GM19438 (cell line): Measurements from ENCODE around the gene HEXA.
"Not testable (repeated sequence)": the region's sequence is repeated elsewhere in the genome, so short reads cannot be mapped to it uniquely, and the experiment has no call there.

Experiments used
- ATAC-seq: cut with Tn5 transposase; IDR thresholded peaks from one replicate; pipeline ENCODE4 v1.9.1; 2021; ENCODE audit warnings: low read depth; ENCODE audit not compliant: unreplicated experiment

Gene HEXA

DNA sequence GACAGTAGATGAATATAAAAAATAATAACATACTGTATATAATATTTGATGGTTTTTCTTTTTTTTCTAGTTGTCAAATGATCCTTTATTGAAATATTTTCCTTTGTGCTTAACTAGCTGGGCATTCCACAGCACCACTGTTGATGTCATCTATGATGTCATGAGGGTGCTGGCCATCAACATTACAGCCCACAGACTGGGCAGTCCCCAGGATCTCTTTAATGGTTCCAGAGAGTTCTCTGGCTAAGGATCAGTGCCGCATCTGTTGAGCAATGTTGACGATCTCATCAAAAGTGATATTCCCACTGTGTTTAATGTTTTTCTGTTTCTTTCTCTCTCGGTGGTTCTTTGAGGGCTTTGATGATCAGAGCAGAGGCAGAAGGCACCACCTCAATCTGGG lies 3.3 kb upstream of the HEXA start:
- ATAC-seq, result not testable (repeated sequence)

DNA sequence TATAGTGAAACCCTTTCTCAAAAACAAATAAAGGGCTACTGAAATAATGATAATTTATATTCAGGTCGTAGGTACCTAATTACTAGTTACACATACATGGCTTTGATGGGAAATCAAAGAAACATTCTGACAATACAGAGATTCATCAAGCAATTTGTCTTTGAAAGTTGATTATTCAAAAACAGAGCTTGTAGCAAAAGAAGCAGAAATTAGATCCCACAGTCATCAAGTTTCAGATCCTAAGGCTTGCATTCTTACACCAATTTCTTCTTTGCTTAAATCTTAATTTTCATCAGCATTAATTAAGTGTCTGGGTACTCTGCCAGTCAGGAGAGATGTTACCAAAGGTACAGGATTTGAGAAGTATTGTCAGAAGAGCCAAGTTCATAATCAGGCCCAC lies 1.5 kb upstream of the HEXA start:
- ATAC-seq, result no peak

DNA sequence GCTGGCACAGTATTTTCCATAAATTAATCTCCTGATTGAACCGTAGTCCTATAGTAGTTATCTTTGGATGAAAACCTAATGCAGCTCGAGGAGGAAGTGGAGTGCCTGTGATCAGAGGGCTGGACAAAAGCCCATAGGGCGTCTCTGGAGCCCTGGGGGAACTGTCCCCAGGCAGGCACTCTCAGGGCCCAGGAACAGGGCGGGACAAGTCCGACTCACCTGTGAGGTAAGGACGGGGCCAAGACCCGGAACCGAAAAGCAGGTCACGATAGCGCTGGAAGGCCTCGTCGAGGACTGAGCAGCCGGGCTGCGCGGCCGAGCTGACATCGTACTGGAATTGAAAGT lies 341 bp downstream of the HEXA start:
- ATAC-seq, result peak; percentile 29

DNA sequence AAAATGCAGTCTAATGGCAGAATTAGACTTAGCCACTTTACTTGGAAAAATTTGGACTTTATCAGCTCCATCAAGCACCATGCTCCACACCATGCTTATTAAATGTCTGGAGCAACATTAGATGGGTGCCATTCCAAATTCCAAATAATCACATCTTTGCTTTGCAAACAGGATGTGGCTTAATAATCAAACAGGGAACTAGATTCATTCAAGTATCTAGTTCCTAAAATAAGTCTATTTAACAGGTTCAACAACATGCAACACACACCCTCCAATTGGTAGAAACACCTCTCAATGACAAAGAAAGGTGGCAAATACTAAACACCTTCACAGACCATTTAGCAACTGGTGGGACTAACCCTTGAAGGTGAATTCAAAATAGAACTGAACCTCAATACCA lies 3.5 kb downstream of the HEXA start:
- ATAC-seq, result no peak

DNA sequence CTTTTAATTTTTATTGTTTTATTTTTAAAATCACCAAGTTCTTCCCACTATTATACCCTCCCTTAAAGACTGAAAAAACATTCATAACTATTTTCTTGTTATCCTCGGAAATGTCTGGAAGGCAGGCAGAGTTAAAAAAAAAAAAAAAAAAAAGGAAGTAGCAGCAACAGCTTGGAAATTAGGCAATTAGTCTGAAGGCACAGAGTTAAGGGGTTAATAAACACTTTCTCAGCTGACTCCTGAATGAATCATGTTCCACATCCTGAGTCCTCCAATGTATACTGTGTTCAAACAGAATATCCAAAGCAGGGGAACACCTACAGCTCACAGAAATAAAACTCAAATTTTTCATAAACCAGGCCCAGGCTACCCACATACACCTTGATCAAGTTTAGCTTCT lies 5.8 kb downstream of the HEXA start:
- no peak for ATAC-seq

DNA sequence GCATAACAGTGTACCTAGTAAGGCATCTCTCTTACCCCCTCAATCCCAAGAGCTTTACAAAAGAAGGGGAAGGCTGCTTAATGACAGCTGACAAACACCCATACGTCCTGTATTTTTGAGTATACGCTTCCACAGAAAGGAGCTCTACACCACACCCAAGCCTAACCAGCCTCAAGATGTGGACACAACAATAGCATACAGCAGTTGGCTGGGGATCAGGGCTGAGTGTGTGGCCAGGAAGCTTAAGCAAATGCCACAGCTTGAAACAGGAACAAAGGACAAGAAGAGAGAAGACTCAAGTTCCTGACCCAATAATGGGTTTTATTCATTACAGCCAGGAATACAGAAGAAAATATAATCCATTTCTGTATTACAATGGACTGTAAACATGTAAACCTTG lies 6.9 kb downstream of the HEXA start:
- ATAC-seq, result no peak

DNA sequence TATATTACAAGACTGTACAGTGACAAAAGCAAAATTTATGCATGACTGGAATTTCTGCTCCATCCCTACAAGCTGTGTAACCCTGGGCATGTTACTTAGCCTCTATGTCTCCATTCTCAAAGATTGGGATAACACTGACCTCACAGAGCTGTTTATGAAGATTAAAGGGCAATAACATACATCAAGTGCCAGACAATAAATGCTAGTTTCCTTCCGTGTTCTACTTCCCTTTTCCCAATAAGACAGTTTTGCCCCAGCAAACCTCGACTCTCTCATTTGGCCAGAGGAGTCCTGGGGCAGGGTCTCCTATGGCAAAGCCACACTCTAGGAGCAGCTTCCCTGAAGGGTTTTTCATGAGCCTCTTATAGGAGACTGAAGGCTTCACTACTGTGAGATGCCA lies 7.5 kb downstream of the HEXA start:
- ATAC-seq, result no peak

DNA sequence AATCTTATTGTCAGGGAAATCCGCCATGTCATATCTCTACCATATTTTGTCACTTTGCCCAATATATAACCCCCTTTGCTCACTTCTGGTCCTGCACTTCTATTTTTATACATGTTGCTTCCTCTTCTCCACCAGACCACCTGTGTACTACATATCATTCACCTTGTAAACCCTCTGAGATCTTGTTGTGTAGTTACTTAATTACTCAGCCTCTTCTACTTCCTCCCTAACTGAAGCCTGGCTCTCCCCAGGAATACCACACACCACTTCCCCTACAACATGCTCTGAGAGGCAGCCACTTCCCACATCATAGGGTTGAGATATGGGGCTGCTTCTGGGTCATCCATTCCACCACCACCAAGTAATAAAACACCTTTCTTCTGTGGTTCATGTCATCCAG lies 10.0 kb downstream of the HEXA start:
- peak; percentile 97 for ATAC-seq

DNA sequence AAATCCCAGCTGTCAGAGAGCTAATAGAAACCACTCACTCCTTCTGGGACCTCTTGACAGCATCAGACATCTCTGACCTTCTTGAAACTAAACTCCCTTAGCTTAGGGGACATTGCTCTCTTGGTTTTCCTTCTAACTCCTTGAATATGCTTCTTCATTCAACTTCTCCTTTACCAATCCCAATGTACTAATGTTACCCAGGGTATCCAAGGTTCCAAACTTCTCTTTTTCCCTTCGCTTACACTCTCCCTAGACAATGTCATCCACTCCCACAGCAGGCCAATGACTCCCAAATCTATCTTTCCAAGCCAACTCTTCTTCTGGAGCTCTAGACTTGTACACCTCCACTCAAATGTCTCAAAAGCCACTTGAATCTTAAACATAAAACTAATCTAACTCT lies 14.6 kb downstream of the HEXA start:
- no peak for ATAC-seq

DNA sequence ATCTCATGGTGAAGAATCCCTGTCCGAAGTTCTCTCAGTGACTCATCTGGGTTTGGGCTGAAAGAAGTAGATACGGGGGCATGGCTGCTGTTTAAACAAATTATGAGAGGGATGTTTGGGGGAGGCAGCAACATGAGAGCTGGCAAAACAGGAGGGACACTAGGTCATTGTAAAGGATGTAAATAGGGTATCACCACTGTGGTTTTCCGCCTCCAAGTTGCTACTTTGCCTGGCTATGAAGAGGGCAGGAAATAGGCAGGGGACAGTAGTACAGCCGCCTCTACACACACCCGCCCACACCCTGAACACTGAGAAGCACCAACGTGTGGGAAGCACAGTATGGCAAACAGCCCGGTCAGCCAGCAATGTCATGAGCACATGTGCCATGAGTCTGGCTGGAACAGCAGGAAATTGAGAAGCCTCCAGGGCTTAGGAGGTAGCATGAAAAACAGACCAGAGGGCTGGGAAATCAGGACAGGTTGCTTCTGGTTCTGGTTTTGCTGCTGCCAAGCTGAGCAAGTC lies 17.1 kb downstream of the HEXA start:
- ATAC-seq, result no peak

DNA sequence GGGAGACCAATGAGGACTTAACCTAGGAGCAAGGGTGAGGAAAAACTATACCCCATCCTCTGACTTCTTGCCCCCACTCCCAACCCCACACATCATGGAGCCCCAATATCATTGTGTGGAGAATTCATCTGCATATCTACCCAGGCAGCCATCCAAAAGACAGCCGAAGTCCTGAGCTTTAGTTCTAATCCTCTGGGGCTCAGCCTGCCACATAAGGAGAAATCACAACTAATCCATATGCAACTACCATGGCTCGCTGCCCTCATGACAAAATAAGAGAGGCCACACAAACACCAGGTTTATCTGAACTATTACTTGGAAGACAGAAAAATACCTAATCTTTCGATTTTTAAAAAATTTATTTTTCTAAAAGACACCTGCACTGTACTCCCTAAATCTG lies 17.7 kb downstream of the HEXA start:
- ATAC-seq, result no peak

DNA sequence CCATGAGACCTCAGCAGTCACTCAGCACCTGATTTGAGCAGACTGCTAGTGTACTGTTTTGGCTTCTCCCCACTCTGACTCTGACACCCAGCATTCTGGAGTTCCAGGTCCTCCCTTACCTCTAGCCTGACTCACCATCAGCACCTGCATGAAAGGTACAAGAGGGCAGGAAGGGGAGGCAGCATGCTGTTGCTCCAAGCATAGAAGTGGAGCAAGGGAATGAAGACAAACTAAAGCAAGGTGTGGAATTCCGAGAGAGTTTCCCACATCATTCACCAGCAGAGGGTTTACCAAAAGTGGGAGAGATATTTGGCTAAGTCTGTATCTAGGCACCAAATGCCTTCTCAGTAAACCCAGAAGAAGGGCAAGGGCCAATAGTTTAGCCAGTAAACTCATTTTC lies 21.3 kb downstream of the HEXA start:
- no peak for ATAC-seq

DNA sequence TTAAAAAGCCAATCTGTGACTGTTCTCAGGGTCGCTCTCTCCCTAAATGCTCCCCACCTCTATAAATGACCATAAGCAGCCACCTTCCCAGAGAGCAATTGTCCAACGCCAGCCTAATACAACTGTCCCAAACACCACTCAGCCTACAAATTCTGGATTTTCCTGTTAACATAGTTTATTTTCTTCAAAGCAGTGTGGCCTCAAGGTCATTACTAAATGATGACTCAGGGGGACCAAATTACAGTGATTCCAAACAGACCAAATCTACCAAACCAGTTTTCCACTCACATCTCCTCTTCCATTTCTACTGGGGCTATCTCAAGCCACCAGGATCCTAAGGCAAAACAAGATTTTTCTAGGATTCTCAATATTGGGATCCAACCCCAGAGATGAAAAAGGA lies 22.5 kb downstream of the HEXA start:
- no peak for ATAC-seq

DNA sequence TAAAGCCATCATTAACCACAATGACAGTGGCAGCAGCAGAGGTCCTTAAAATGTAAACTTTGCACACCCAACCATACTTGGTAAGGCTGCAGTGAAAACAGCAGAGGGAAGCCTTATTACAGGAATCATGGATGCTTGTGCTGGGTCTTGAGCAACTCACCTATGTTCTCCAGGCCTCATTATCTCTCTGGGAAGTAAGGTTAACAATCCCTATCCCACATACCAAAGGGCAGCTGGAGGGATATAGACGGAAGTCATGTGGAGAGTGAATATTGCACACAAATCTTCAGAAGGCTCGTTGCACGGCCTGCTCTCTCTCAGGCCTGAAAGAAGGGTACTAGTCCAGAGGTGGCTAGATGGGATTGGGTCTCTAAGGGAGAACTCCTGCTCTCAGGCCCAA lies 30.0 kb downstream of the HEXA start:
- no peak for ATAC-seq

DNA sequence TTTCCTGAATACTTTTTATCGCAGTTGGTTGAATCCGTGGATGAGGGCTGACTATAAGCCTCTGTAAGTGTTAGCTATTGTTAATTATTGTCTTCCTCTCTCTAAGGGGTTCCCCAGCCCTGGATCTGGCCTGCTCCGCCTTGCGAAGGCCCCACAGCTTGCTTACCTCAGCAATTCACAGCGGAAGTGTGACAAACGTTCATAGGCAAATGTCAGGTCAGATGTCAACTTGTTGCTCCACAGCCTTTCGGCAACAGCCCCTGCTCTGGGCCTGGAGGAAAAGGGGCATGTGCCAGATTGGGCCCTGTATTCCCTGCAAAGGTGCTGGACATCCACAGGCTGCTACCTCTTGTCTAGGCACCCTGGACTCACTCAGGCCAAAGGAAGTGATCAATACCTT lies 30.5 kb downstream of the HEXA start:
- ATAC-seq, result no peak

DNA sequence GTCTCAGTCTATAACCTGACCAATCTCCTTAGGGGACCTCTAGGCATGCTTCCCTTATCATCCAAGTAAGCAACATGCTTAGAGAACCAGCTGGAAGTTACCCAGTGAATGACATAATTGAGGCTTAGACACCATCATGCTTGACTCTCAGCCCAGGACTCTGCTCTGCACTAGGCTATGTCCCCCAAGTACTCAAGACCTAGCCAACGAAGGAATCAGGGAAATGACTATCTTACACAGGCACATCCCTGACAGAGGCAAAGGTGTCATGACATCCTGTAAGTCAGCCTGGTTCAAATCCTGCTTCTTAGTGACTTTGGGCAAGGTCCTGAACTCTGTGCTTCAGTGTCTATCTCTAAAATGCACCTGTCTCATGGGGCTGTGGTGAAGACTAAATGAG lies 31.2 kb downstream of the HEXA start:
- no peak for ATAC-seq

DNA sequence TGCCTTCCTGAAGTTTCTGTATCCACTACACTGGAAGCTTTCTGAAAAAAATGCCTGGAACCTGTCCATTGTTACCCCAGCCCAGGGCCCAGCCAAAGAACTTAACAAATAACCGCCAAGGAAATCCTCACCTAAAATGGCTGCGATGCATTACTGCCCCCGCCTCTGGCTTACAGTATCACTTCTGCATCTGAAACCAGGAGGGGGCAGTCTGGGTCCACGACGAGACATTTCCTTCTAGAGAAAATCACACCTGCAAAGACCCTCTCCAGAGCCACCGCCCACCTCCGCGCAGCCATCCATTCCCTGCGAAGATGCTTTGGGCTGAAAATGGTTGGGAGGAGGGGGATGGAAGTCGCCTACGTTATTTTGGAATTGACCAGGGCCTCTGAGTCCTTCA lies 33.4 kb downstream of the HEXA start:
- ATAC-seq, result no peak

DNA sequence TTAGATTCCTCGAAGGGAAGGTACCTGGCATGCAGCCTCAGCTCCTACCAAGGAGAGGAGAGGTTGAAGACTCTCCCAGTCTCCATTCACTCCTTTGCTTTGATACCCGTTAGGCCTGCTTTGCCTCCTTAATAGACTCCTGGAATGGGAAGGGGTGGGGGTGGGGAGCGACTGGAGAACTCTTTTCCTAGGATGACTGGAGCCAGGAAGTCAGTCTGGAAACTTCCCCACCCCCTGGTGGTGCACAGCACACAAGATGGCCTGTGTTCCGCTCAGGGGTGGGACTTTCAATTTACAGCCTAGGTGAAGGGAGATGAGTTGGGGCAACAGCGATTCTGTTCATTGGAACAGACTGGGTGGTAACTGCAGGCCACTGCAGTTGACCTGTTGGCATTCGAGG lies 34.5 kb downstream of the HEXA start:
- ATAC-seq, result no peak

DNA sequence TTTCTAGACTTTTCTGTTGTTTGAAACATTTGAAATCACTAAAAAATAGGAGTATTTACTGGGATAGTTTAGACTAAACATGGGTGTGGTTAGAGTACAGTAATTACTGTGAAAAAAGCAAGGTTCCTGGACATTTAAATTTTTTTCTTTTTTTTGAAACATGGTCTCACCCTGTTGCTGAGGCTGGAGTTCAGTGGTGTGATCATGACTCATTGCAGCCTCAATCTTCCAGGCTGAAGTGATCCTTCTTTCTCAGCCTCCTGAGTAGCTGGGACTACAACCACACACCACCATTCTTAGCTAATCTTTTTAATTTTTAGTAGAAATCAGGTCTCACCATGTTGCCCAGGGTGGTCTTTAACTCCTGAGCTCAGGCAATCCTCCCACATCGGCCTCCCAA lies 35.4 kb downstream of the HEXA start:
- ATAC-seq, result no peak

DNA sequence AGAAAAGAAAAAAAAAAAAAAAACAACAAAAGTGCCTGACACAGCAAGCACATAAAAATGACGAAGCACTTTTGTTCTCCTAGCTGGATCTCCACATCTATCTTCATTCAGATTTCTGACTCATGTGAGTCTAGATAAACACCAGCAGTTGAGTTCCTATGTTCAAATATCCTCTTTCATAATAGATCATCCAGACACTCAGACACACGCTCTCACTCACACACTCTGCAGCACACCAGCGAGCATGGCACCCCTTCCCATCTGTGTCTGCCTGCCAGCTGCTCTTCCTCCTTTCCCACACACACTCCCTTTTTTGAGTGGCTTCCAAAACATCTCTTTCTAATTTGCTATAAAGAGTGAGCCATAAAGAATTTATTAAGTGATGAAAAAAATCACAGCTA lies 36.0 kb downstream of the HEXA start:
- no peak for ATAC-seq

DNA sequence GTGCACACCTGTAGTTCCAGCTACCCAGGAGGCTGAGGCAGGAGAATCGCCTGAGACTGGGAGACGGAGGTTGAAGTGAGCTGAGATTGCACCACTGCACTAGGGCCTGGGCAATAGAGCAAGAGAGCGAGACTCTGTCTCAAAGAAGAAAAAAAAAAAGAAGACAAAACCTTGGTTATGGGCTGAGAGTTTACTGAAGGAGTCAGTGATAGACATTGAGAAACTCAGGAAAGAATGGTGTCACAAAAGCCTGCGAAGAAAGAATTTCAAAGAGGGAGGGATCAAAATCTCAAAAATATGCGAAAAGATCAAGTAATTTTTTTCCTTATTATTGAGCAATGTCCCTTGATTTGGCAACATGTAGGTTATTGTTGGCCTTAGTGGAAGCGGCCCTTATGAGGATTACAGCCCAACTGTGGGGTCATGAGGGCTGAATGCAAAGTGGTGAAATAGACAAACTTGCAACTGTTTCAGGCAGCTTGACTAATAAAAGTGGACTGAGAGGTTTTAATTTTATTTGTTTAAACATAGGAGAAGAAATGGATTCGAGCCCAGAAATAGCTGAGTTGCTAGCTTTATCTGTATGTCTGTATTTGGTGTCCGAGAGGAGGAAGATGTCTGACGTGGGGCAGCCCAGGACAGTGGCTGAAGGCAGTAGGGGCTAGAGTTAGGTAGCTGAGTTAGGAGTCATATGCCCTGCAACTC lies 37.0 kb downstream of the HEXA start:
- no peak for ATAC-seq

DNA sequence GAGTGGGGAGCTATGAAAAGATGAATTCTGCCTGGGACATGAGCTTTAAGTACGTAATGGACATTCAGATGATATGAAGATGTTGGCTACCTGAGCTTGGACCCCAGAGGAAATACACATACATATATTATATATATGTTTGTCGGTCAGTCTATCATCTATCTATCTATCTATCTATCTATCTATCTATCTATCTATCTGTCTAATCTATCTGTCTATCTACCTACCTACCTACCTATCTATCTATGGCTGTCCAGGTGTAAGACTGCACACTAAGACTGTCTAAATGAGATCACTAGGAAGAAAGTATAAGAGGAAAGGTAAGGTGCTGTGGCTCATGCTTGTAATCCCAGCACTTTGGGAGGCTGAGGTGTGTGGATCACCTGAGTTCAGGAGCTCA lies 37.7 kb downstream of the HEXA start:
- ATAC-seq, result no peak

DNA sequence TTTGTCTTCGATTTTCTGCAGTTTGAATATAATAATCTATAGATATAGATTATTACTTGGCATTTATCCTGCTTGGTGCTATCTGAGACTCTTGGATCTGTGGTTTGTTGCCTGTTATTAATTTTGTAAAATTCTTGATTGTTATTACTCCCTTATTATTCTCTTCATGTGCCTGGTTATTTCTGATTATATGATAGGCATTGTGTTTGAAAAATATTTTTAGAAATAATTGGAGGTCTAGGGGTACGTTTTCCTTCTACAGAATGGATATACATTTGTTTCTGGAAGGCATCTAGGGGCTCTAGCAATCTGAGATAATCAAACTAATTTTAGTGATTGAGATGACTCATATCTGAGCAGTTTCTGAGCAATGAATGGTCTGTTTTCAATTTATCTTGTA lies 41.0 kb downstream of the HEXA start:
- ATAC-seq, result no peak
